ENCODE results near the gene RETN. TPM values are rescaled to one million over a fixed set of nuclear protein-coding genes. Genes with fewer than 3 reads are reported as not detected.
A peak's percentile ranks its signal among the peaks of the same experiment; 100 is the strongest.

Gene RETN
- total and polyA plus RNA-seq, 2 experiments from 2014 or later, result not detected

DNA sequence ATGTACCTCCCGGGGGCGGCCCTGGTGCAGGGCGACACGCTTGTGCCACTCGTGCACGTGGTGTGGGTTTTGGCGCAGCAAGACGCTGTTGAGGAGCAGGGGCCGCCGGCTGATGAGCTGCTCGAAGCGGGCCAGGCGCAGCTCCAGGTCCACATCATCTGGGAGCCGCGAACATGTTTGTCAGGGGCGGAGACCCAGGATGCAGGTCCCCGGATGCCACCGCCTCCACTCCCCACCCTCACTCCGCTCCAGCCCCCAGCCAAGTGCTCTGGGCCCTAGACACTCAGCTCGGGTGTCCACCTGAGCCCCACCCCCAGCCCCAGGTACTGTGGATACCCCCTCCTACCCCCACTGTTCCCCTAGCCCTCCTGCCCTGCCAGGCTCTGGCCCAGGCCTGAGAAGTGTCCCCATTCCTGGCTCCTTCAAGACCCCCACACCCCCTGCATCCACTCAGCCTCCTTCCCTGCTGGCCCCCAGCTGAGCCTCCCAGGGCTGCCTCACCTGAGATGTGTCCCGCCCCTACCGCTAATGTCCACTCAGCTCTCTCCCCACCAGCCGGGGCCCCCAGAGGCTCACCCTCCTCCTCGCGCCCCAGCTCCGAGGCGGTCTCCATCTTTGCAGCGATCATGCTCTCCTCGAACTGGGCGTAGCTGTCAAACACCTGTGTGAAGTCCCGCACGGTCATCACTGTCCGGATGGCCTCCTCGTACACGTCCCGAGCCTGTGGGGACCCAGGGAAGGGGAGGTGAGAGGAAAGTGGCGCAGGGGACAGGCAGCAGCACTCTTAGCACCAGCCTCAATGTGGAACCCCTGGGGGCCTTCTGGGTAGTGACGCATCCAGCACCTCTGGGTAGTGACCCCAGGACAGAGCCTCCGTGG lies 44.9 kb upstream of the RETN start:
- H3K36me3 ChIP-seq, result peaks cover 21% of the 10 kb centered on the region
- no peaks in the 10 kb centered on the region for H3K27me3 ChIP-seq
- no peak overlapping the region for H3K27ac ChIP-seq
- TF ChIP-seq, protein P1, sequence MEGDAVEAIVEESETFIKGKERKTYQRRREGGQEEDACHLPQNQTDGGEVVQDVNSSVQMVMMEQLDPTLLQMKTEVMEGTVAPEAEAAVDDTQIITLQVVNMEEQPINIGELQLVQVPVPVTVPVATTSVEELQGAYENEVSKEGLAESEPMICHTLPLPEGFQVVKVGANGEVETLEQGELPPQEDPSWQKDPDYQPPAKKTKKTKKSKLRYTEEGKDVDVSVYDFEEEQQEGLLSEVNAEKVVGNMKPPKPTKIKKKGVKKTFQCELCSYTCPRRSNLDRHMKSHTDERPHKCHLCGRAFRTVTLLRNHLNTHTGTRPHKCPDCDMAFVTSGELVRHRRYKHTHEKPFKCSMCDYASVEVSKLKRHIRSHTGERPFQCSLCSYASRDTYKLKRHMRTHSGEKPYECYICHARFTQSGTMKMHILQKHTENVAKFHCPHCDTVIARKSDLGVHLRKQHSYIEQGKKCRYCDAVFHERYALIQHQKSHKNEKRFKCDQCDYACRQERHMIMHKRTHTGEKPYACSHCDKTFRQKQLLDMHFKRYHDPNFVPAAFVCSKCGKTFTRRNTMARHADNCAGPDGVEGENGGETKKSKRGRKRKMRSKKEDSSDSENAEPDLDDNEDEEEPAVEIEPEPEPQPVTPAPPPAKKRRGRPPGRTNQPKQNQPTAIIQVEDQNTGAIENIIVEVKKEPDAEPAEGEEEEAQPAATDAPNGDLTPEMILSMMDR (IDR thresholded peaks at IDR 0.05; ENCODE audit: low read depth, low read length), result no peak
- no peaks in the 10 kb centered on the region for H3K9me3 ChIP-seq (ENCODE audit: low read depth)
- H3K4me1 ChIP-seq (ENCODE audit: low read depth), result peaks cover 6% of the 10 kb centered on the region
- no peak overlapping the region for H3K4me3 ChIP-seq
- no peak for DNase-seq (ENCODE audit: low read depth in 1 of 2, low spot score in 1 of 2)

DNA sequence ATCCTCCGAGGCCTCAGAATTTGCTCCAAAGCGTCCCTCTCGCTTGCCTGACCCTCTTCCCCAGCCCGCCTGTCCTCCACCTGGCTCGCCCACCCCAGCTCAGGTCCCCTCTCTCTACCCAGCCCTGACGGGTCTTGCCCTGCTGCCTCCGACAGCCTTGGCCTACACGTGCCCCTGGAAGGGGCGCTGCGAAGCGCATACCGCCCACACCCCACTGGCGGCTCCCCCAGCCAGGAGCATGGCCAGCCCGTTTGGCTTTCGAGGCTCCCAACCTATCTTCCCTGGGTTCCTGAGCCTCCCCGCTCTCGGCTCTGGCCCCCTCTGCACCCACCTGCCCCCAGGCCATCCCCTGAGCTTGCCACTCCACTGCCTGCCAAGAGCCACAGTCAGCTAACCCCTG lies 44.0 kb upstream of the RETN start:
- TF ChIP-seq, protein P1 (IDR thresholded peaks at IDR 0.05; ENCODE audit: low read depth, low read length), result no peak
- peaks cover 18% of the 10 kb centered on the region for H3K36me3 ChIP-seq

DNA sequence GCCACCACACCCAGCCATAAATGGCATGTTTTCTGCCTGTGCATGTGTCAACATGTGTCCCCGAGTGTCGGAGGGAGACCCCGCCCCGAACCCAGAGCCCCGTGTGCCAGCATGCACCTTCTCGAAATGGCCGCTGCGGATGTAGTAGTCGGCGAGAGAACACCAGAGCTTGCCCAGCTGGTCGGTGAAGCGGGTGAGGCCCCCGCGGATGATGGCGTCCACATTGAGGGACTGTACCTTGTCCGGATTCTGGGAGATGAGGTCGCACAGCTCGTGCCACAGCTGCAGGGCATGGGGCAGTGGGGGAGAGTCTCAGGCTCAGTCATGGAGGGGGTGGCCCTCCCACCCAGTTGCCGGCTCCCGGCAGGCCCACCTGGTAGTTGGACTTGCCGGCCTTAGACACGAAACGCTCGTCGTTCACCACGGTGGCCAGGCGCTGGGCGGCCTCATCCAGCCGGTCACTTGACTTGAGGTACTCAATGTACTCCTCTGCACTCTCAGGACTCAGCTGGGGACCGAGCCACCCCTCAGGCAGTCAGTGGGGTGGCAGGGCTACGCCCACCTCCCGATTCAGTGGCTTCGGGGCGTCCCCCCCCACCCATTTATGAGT lies 43.0 kb upstream of the RETN start:
- no peak for DNase-seq (ENCODE audit: low read depth in 1 of 2, low spot score in 1 of 2)
- H3K27ac ChIP-seq, result no peak overlapping the region
- peaks cover 14% of the 10 kb centered on the region for H3K36me3 ChIP-seq
- no peak overlapping the region for H3K4me3 ChIP-seq
- H3K4me1 ChIP-seq (ENCODE audit: low read depth), result peaks cover 6% of the 10 kb centered on the region
- H3K27me3 ChIP-seq, result no peaks in the 10 kb centered on the region
- no peaks in the 10 kb centered on the region for H3K9me3 ChIP-seq (ENCODE audit: low read depth)
- TF ChIP-seq, protein P1 (IDR thresholded peaks at IDR 0.05; ENCODE audit: low read depth, low read length), result no peak

More for the DNA sequence above, 44.0 kb upstream of the RETN start:
- Histone ChIP-seq H3K27me3 (no peaks in the 10 kb centered on the region), H3K27ac (no peak overlapping the region), H3K4me1 (ENCODE audit: low read depth) (peaks cover 6% of the 10 kb centered on the region), H3K4me3 (no peak overlapping the region), H3K9me3 (ENCODE audit: low read depth) (no peaks in the 10 kb centered on the region)
- no peak for DNase-seq (ENCODE audit: low read depth in 1 of 2, low spot score in 1 of 2)

DNA sequence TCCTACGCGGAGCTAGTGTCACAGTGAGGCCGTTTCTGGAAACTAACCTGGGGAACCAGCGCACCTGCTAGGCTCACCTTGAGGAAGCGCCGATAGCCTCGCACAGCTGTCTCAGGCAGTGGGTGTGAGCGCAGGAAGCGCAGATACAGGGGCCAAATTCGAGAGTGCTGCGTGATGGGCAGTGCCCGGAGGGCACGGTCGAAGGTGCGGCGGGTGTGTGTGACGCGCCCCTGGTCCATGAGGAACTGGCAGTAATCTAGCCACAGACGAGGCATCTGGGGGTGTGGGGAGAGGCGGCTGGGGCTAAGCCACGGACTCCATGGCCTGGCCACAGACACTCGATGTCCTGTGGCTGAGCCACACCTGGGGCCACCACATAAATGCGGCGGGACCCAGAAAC lies 41.7 kb upstream of the RETN start:
- Histone ChIP-seq H3K9me3 (ENCODE audit: low read depth) (no peaks in the 10 kb centered on the region), H3K27ac (no peak overlapping the region), H3K4me1 (ENCODE audit: low read depth) (peaks cover 6% of the 10 kb centered on the region), H3K4me3 (no peak overlapping the region), H3K27me3 (no peaks in the 10 kb centered on the region), H3K36me3 (peaks cover 8% of the 10 kb centered on the region)
- DNase-seq (ENCODE audit: low read depth in 1 of 2, low spot score in 1 of 2), result no peak
- TF ChIP-seq, protein P1 (IDR thresholded peaks at IDR 0.05; ENCODE audit: low read depth, low read length), result no peak

DNA sequence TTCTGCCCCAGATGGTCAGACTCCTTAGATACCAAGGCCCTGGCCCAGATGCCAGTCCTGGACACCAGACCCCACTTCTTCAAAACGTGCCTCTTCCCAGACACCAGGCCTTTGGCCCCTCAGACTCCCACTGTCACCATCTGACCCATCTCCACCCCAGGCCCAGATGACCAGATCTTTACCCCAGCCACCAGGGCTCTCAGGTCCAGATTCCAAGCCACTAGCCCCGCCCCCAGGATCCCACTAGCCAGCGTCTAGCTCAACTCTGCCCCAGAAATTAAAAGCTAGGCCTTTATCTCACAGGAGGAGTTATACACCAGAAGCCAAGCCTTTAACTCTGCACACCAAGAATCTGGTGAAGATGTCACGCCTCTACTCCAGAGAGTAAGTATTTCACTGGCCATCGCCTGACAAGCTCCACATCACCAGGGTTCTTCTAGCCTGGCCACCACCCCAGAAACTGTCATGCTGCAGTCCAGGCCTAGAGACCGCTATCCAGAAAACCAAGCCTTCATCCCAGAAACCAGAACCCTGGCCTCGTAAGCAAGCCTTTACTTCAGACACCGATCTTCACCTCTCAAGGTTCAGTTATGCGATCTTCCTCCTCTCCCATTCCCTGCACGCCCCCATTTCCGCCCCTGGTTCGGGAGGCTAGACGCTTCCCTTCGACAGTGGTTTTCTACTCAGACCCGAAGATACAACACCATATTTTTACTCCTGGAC lies 40.1 kb upstream of the RETN start:
- TF ChIP-seq, protein P1 (IDR thresholded peaks at IDR 0.05; ENCODE audit: low read depth, low read length), result no peak
- Histone ChIP-seq H3K9me3 (ENCODE audit: low read depth) (no peaks in the 10 kb centered on the region), H3K27me3 (no peaks in the 10 kb centered on the region), H3K4me1 (ENCODE audit: low read depth) (peaks cover 6% of the 10 kb centered on the region), H3K27ac (peak overlapping the region; percentile 49), H3K4me3 (peak overlapping the region; percentile 94), H3K36me3 (peaks cover 3% of the 10 kb centered on the region)
- no peak for DNase-seq (ENCODE audit: low read depth in 1 of 2, low spot score in 1 of 2)

Data from cardiac muscle cell (in vitro differentiated cells and primary cell).